RCC 7860 (cell line): ENCODE data around the gene DCLRE1C.
A peak's percentile ranks its signal among the peaks of the same experiment; 100 is the strongest.
"Not testable (repeated sequence)": the region's sequence is repeated elsewhere in the genome, so short reads cannot be mapped to it uniquely, and the experiment has no call there.

Source experiments
- DNase-seq: peaks from one replicate; pipeline ENCODE4 v3.0.0-alpha.2; 2015; ENCODE audit warnings: low spot score
- FAIRE-seq: peaks from 2 replicates; lab custom pipeline; 2012; peaks lifted over from hg19 to GRCh38; lab: Jason Lieb, UNC

DCLRE1C gene

GRCh38 chr10:14947268-14947667, 6.6 kb downstream of the DCLRE1C start:
- no peak for DNase-seq
- FAIRE-seq = no peak

GRCh38 chr10:14945108-14945507, 8.8 kb downstream of the DCLRE1C start:
- DNase-seq = no peak

GRCh38 chr10:14942950-14943338, 11.0 kb downstream of the DCLRE1C start:
- FAIRE-seq, DNase-seq: not testable (repeated sequence)

More at GRCh38 chr10:14945108-14945507, 8.8 kb downstream of the DCLRE1C start:
- FAIRE-seq = no peak

- not testable (repeated sequence) for DNase-seq, FAIRE-seq
These were observed 11.5 kb downstream of the DCLRE1C start for GRCh38 chr10:14942147-14942949.

- FAIRE-seq = peak; percentile 32
These were observed 14.9 kb downstream of the DCLRE1C start for GRCh38 chr10:14938971-14939370.

GRCh38 chr10:14936584-14936983, 17.3 kb downstream of the DCLRE1C start:
- no peak for FAIRE-seq
- DNase-seq = no peak

More at GRCh38 chr10:14938971-14939370, 14.9 kb downstream of the DCLRE1C start:
- peak; percentile 8 for DNase-seq

GRCh38 chr10:14930610-14931009, 23.3 kb downstream of the DCLRE1C start:
- FAIRE-seq = no peak

GRCh38 chr10:14926722-14927416, 27.0 kb downstream of the DCLRE1C start:
- FAIRE-seq (no peak), DNase-seq (no peak)

More at GRCh38 chr10:14930610-14931009, 23.3 kb downstream of the DCLRE1C start:
- DNase-seq = no peak

GRCh38 chr10:14926061-14926470, 27.8 kb downstream of the DCLRE1C start:
- FAIRE-seq = no peak
- no peak for DNase-seq

- FAIRE-seq (no peak), DNase-seq (no peak)
These were observed 28.6 kb downstream of the DCLRE1C start for GRCh38 chr10:14925268-14925667.

- FAIRE-seq = no peak
- DNase-seq = no peak
These were observed 29.9 kb downstream of the DCLRE1C start for GRCh38 chr10:14924013-14924412.

- no peak for DNase-seq
- no peak for FAIRE-seq
These were observed 34.9 kb downstream of the DCLRE1C start for GRCh38 chr10:14918964-14919363.

GRCh38 chr10:14917827-14918226, 36.1 kb downstream of the DCLRE1C start:
- FAIRE-seq = no peak
- DNase-seq = no peak

GRCh38 chr10:14916600-14916999, 37.3 kb downstream of the DCLRE1C start:
- FAIRE-seq = no peak

GRCh38 chr10:14911801-14912200, 42.1 kb downstream of the DCLRE1C start:
- FAIRE-seq = no peak
- DNase-seq = no peak

More at GRCh38 chr10:14916600-14916999, 37.3 kb downstream of the DCLRE1C start:
- DNase-seq = no peak

- DNase-seq (no peak), FAIRE-seq (no peak)
These were observed 42.9 kb downstream of the DCLRE1C start for GRCh38 chr10:14910953-14911352.

GRCh38 chr10:14909101-14909500, 44.8 kb downstream of the DCLRE1C start:
- no peak for DNase-seq
- FAIRE-seq = no peak

- FAIRE-seq = not testable (repeated sequence)
These were observed 46.3 kb downstream of the DCLRE1C start for GRCh38 chr10:14907591-14907990.

GRCh38 chr10:14906765-14907164, 47.1 kb downstream of the DCLRE1C start:
- no peak for FAIRE-seq

More at GRCh38 chr10:14907591-14907990, 46.3 kb downstream of the DCLRE1C start:
- not testable (repeated sequence) for DNase-seq

GRCh38 chr10:14905890-14906289, 48.0 kb downstream of the DCLRE1C start:
- FAIRE-seq = no peak
- DNase-seq = no peak

More at GRCh38 chr10:14906765-14907164, 47.1 kb downstream of the DCLRE1C start:
- no peak for DNase-seq

GRCh38 chr10:14904864-14905263, 49.0 kb downstream of the DCLRE1C start:
- DNase-seq (no peak), FAIRE-seq (no peak)

GRCh38 chr10:14904316-14904732, 49.6 kb downstream of the DCLRE1C start:
- DNase-seq (peak; percentile 24), FAIRE-seq (peak; percentile 72)
